ENCODE results near the gene OPN3.

OPN3 gene

DNA sequence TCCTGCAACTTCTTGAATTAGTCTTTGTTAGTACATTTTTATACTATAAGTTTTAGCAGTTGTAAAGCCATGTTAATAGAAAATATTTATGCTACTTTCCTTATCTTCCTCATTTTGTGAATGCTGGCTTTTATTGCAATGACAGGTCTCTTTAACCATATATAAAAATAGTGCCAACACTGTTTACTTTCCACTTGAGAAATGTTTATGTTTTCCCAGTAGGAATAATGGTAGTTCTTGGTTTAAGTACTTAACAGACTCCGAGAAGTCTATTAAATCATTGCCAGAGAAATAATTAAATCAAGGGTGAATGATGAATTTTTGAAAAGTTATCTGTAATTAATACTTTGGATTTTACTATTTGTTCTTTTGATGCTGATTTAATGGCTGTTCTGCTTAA is 9.7 kb downstream of the OPN3 start:
- H3K27ac ChIP-seq: no peak overlapping the region
- no peak for DNase-seq (ENCODE audit: low spot score)
- TF ChIP-seq, protein P1, sequence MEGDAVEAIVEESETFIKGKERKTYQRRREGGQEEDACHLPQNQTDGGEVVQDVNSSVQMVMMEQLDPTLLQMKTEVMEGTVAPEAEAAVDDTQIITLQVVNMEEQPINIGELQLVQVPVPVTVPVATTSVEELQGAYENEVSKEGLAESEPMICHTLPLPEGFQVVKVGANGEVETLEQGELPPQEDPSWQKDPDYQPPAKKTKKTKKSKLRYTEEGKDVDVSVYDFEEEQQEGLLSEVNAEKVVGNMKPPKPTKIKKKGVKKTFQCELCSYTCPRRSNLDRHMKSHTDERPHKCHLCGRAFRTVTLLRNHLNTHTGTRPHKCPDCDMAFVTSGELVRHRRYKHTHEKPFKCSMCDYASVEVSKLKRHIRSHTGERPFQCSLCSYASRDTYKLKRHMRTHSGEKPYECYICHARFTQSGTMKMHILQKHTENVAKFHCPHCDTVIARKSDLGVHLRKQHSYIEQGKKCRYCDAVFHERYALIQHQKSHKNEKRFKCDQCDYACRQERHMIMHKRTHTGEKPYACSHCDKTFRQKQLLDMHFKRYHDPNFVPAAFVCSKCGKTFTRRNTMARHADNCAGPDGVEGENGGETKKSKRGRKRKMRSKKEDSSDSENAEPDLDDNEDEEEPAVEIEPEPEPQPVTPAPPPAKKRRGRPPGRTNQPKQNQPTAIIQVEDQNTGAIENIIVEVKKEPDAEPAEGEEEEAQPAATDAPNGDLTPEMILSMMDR (conservative IDR thresholded peaks at IDR 0.05; ENCODE audit: low read depth): no peak
- CTCF ChIA-PET: no interaction called here
- POLR2A ChIA-PET (ENCODE audit: low non-redundant PET): no interaction called here

DNA sequence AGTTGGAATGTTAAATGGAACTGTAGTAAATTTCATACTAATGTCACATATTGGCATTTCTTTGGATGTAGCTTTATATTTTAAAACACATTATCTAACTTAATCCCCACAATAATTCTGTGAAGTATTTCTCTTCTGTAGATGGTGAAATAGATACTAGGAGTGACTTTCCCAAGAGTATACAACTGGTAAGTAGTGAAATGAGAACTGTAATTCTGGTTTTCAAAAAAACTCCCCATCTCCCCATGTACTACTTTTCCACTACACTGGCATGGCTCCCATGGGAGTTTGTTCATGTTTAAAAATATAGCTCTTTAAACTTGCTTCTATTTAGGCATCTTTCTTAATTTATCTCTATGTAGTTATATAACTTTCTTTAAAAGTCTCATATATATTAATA is 10.2 kb downstream of the OPN3 start:
- ChIA-PET CTCF (no interaction called here), POLR2A (ENCODE audit: low non-redundant PET) (no interaction called here)
- H3K27ac ChIP-seq: no peak overlapping the region
- TF ChIP-seq, protein P1 (conservative IDR thresholded peaks at IDR 0.05; ENCODE audit: low read depth): no peak
- DNase-seq (ENCODE audit: low spot score): no peak

DNA sequence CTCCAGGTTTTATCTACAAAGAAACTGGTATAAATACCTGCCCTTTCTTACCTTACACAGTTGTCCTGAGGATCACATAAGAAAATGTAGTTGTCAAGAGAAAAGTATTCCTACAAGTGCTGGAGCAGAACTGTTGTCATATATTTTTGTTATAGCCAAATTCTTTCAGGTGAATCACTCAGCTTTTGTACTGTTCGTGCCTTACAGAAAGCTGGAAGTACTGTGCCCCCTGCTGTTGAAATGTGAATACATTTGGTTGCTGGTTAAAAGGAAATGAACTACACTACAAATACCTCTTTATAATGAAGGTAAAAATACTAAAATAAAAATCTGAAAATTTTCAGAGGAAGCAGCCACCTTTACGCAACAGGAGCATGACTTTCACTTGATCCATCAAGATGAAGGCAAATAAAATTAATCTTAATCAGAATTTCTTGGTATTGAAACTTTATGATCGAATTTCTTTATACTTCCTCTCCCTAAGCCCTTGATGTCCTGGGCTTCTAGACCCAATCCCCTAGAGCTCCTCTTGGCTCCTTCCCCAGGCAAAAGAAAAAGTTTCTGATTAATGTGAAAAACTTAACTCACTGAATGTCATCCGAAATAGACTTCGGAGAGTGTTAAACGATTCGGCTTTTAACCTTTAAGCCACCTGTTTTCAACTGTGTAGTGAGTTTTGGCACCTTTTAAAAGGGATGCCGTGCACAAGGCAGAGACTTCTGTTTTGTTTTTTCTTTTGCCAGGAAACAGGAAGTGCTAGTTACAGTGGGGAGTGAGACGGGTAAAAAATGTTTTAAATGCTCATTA is 12.5 kb downstream of the OPN3 start:
- CTCF ChIA-PET: interaction anchor here (0.6 to 1.3 kb wide), 5 partner anchors 16 to 211 kb away, joined by 3 to 11 read pairs (median 3); no protein-coding TSS in a partner anchor
- POLR2A ChIA-PET (ENCODE audit: low non-redundant PET): no interaction called here
- H3K27ac ChIP-seq: no peak overlapping the region

DNA sequence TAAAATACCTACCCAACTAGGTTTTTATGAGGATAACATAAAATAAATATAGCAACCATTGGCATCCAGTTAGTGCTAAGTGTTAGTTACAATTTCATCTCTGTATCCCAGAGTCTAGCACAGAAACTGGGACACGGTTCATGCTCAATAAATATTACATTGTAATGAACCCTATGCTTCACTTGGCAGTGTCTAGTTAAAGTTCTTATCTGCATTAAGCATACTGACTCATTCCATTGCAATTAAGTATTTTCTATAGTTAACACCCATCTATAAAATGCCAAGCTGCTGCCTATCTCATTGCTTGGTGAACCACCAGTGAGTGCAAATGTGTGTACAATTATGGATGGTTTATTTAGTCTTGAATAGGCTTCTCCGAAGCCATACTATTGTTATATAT is 15.2 kb downstream of the OPN3 start:
- TF ChIP-seq, protein P1 (conservative IDR thresholded peaks at IDR 0.05; ENCODE audit: low read depth): no peak
- DNase-seq (ENCODE audit: low spot score): no peak
- POLR2A ChIA-PET (ENCODE audit: low non-redundant PET): no interaction called here
- CTCF ChIA-PET: no interaction called here
- no peak overlapping the region for H3K27ac ChIP-seq

More for the DNA sequence above, 12.5 kb downstream of the OPN3 start:
- no peak for DNase-seq (ENCODE audit: low spot score)
- TF ChIP-seq, protein P1 (conservative IDR thresholded peaks at IDR 0.05; ENCODE audit: low read depth): peak; percentile 42

DNA sequence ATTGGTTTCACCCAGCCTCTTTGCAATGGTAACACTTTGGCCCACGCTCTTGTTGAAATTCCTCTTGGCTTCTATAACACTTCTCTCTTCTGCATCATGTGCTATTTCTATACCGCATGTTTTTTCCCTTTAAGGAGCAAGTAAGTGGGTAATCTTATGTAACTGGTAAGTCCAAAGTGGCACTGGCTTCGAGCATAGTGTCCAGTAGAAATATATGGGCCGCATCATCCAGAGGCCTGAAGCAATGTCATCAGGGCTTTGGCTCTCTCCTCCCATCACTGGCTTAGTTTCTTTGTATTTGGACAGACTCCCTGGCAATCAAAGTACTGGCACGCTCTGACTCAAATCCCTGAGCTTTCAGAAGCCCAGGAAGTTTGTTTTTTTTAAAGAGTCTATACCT is 17.5 kb downstream of the OPN3 start:
- CTCF ChIA-PET: no interaction called here
- H3K27ac ChIP-seq: no peak overlapping the region

DNA sequence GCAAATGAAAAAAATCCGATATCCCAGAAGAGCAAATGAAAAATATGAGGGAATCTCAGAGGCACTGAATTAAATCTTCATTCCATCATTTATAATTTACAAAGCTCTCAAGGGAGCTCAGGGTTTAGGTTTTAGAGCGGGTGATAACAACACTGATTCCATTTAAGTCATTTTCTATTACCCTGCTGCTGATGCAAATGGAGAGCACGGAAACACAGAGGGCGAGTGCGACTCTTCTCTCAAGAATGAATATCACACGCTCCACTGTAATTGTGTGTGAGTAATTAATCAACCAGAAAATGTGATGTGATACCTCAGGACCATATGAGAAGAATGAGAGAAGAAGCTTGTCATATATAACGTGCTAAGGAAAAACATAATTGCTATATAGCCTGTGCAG is 22.7 kb downstream of the OPN3 start:
- POLR2A ChIA-PET (ENCODE audit: low non-redundant PET): no interaction called here
- H3K27ac ChIP-seq: no peak overlapping the region
- no peak for DNase-seq (ENCODE audit: low spot score)
- TF ChIP-seq, protein P1 (conservative IDR thresholded peaks at IDR 0.05; ENCODE audit: low read depth): no peak
- CTCF ChIA-PET: no interaction called here

More for the DNA sequence above, 17.5 kb downstream of the OPN3 start:
- TF ChIP-seq, protein P1 (conservative IDR thresholded peaks at IDR 0.05; ENCODE audit: low read depth): no peak
- POLR2A ChIA-PET (ENCODE audit: low non-redundant PET): no interaction called here
- no peak for DNase-seq (ENCODE audit: low spot score)
